Activated CD8-positive, alpha-beta memory T cell treated with anti-CD3 and anti-CD28 coated beads, Interleukin-2, amount 10 ng/mL, durations not matched to agents 7 days and 5 days (primary cell): Measurements from ENCODE around the gene HYOU1. TPM values are rescaled to one million over a fixed set of nuclear protein-coding genes. Genes with fewer than 3 reads are reported as not detected.

Source experiments
- ATAC-seq: fragments of 150-1000 bp; cut with Tn5 transposase; one replicate; pipeline ENCODE4 v1.10.0; 2021; ENCODE audit warnings: moderate library complexity
- CTCF ChIA-PET: fragments of 350-600 bp; sonication (Branson Sonifier 250); formaldehyde crosslinking; loops from one replicate; lab custom pipeline; 2021; ENCODE audit warnings: antibody characterized with exemption; lab: Charles Lee
- DNase-seq: peaks from one replicate; pipeline ENCODE4 v3.0.0-alpha.2; 2020
- H3K27ac Mint-ChIP-seq: one replicate; pipeline ENCODE4 v1.8.0; 2021; ENCODE audit warnings: mild to moderate bottlenecking, mixed read lengths
- H3K27me3 Mint-ChIP-seq: one replicate; pipeline ENCODE4 v1.8.0; 2021; ENCODE audit warnings: mixed read lengths
- H3K36me3 Mint-ChIP-seq: one replicate; pipeline ENCODE4 v1.8.0; 2021; ENCODE audit warnings: mild to moderate bottlenecking, mixed read lengths
- H3K4me1 Mint-ChIP-seq: one replicate; pipeline ENCODE4 v1.8.0; 2021; ENCODE audit warnings: mixed read lengths
- H3K4me3 Mint-ChIP-seq: one replicate; pipeline ENCODE4 v1.8.0; 2021; ENCODE audit warnings: mild to moderate bottlenecking, moderate library complexity, mixed read lengths
- H3K9me3 Mint-ChIP-seq: one replicate; pipeline ENCODE4 v1.8.0; 2022; ENCODE audit warnings: low read depth, mixed read lengths
- microRNA-seq: library from miRNA; unstranded; fragments of <30 nt; microRNA quantifications from one replicate; pipeline ENCODE4 v1.2.0, GENCODE V29; 2022
- total RNA-seq, 2 experiments: library from RNA; stranded (reverse); gene quantifications; one replicate each; pipeline ENCODE4 v1.2.3, GENCODE V29; 2021

Gene HYOU1
- total RNA-seq, 2 experiments from 2014 or later: 108 to 163 TPM

DNA sequence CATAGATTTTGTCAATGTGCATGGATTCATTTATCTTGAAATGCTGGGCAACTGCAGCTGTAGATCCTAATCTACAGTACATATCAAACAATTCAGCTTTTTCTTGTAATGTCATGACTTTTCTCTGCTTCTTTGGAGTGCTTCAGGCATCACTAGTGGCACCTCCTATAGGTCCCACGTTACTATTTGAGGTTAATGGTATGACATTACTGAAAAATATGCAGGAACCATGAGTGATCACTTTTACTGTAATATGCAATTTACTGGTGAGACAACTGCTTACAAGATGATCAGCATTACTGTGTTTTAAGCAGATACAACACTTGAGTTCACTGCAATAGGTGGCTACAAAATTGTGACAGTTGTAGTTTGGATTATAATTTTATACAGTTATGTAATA, 56.1 kb downstream of the HYOU1 start:
- peaks cover 37% of the 10 kb centered on the region for H3K36me3 Mint-ChIP-seq
- H3K27me3 Mint-ChIP-seq: no peaks in the 10 kb centered on the region
- H3K4me1 Mint-ChIP-seq: peaks cover 37% of the 10 kb centered on the region

DNA sequence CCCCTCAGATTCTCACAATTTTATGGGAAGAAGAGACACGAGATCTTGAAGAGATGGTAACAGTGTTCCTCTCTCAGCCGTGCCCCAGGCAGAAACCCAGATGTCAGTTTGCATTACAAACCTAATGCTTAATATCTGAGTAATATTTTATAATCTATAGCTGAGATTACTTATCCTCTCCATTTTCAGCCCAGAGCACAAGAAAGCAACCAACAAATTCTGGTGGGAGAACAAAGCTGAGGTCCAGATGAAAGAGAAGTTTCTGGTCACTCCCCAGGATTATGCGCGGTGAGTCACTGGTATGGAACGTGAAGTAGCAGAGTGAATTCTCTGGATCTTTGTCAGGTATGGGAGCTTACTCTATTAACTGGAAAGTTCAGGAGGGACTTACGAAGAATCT, 58.2 kb downstream of the HYOU1 start:
- CTCF ChIA-PET: interaction anchor here (1.3 to 4.6 kb wide), 4 partner anchors 10 to 309 kb away, joined by 3 to 33 read pairs (median 7); partner anchors contain the start of genes RPS25 and TRAPPC4
- no peak for DNase-seq
- no peak for ATAC-seq
- H3K27ac Mint-ChIP-seq: peak overlapping the region; percentile 97
- H3K9me3 Mint-ChIP-seq: no peaks in the 10 kb centered on the region
- H3K27me3 Mint-ChIP-seq: no peaks in the 10 kb centered on the region
- peaks cover 34% of the 10 kb centered on the region for H3K4me1 Mint-ChIP-seq
- peaks cover 35% of the 10 kb centered on the region for H3K36me3 Mint-ChIP-seq
- H3K4me3 Mint-ChIP-seq: peak overlapping the region; percentile 97

More for the DNA sequence above, 56.1 kb downstream of the HYOU1 start:
- CTCF ChIA-PET: interaction anchor here (1.1 kb wide), 1 partner anchor 323 kb away, joined by 3 read pairs; no protein-coding TSS in a partner anchor
- DNase-seq (no peak), ATAC-seq (no peak)
- H3K27ac Mint-ChIP-seq: peak overlapping the region; percentile 43
- H3K9me3 Mint-ChIP-seq: no peaks in the 10 kb centered on the region
- H3K4me3 Mint-ChIP-seq: no peak overlapping the region

DNA sequence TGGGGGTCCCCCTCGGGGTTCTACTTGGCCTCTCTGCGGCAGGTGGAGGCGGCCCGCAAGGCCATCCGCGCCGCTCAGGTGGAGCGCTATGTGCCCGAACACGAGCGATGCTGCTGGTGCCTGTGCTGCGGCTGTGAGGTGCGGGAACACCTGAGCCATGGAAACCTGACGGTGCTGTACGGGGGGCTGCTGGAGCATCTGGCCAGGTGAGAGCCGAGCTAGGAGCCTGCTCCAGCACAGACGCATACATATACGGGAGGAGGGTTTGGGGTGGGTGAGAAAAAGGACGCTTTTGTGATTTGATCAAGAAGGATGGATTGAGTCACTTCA, 58.7 kb downstream of the HYOU1 start:
- DNase-seq: no peak
- H3K4me1 Mint-ChIP-seq: peaks cover 33% of the 10 kb centered on the region
- CTCF ChIA-PET: interaction anchor here (1.1 to 4.6 kb wide), 10 partner anchors 9 to 340 kb away, joined by 3 to 33 read pairs (median 4); partner anchors contain the start of genes DDX6, RPS25, SLC37A4 and TRAPPC4
- peak; percentile 20 for ATAC-seq
- H3K36me3 Mint-ChIP-seq: peaks cover 36% of the 10 kb centered on the region
- H3K4me3 Mint-ChIP-seq: peak overlapping the region; percentile 97
- H3K27ac Mint-ChIP-seq: peak overlapping the region; percentile 97
- H3K9me3 Mint-ChIP-seq: no peaks in the 10 kb centered on the region
- no peaks in the 10 kb centered on the region for H3K27me3 Mint-ChIP-seq

DNA sequence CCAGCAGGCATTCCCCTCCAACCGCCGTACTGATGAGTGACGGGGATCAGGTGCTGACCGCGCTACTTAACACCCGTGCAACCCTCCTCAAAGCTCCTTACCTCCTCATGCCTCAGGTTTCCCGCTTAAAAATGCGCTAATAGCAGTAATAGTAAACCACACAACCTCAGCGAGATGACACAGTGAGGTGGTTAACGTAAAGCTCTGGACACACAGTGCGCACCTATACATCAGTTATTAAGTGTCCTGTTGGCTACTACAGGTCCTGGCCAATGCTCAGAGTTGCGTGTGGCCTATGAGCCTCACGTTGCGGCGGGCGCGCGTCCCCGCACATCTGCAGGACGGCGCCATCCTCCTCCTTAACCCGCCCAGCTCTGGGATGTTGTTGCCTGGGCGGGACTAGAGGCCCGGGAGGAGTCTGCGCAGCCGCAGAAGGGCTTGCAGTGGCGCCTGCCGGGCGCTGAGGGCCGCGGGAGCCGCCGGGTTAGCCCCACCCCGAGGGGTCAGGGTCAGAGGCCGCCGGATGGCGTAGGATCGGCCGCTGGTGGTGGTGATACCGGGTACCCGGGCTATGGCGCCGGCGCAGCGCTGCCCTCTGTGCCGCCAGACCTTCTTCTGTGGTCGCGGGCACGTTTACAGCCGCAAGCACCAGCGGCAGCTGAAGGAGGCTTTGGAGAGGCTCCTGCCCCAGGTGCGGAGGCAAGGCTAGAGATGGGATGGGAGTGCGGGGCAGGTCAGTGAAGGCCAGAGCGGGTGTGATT, 59.2 kb downstream of the HYOU1 start, which contains the start of gene CENATAC:
Gene CENATAC (plus strand): TSS at position 512 of the 761 bp plus-strand sequence. CDS start 60 bp downstream, at position 572.
- Mint-ChIP-seq H3K9me3 (no peaks in the 10 kb centered on the region), H3K27ac (peak within 1 kb of the TSS; percentile 97), H3K36me3 (peaks cover 32% of the 10 kb centered on the region), H3K4me1 (peaks cover 33% of the 10 kb centered on the region), H3K4me3 (peak within 1 kb of the TSS; percentile 97), H3K27me3 (no peaks in the 10 kb centered on the region)
- ATAC-seq: peak; percentile 97
- CTCF ChIA-PET: interaction anchor here (0.6 to 4.6 kb wide), 18 partner anchors 9 to 342 kb away, joined by 3 to 33 read pairs (median 4); partner anchors contain the start of genes BCL9L, CBL, DDX6 and DPAGT1
- peak; percentile 98 for DNase-seq

DNA sequence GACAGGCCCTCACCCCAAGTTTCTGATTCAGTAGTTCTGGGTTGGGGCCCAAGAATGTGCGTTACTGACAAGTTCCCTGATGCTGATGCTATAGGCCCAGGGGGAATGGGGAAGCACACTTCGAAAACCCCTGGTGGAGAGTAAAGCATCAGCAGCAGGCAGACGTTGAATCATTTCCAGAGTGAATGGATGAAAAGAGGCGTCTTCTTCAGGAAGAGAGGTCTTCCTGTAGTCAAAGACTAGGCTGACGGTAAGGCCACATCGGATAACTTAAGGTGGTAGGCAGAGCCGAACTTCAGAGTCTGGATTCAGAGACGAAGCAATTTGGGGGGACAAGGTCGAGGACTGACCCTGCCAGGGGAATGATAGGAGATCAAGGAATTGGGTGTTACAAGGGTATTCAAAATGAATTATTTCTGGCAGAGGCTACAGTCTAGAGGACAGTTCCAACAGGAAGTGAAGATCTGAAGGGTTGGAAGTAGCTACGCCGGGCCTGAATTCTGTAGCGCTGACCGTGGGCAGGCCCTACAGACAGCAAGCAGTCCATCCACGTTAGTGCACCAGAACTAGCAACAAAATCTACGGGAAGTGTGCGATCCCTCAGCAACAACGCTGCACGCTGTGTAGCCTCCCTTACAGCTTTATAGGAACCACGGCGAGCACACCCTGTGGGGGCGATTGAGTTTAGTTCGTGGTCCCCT, 59.9 kb downstream of the HYOU1 start:
- H3K4me3 Mint-ChIP-seq: peak overlapping the region; percentile 97
- ATAC-seq: peak; percentile 10
- H3K27ac Mint-ChIP-seq: peak overlapping the region; percentile 97
- H3K9me3 Mint-ChIP-seq: no peaks in the 10 kb centered on the region
- CTCF ChIA-PET: interaction anchor here (0.6 to 4.6 kb wide), 17 partner anchors 8 to 343 kb away, joined by 3 to 33 read pairs (median 4); partner anchors contain the start of genes BCL9L, CBL, DDX6 and DPAGT1
- peaks cover 31% of the 10 kb centered on the region for H3K36me3 Mint-ChIP-seq
- peak; percentile 58 for DNase-seq
- no peaks in the 10 kb centered on the region for H3K27me3 Mint-ChIP-seq
- H3K4me1 Mint-ChIP-seq: peaks cover 33% of the 10 kb centered on the region

Small RNAs within 50 kb of the gene (microRNA-seq; reads per million reads assigned to microRNA genes)
- gene MIR3656: not detected

Other genes starting within 250 kb of the HYOU1 start
- gene CXCR5, start 173.3 kb downstream of the HYOU1 start, total RNA-seq: under 1 TPM in 1 of 2 experiments, not detected in 1; 0.30 TPM
- 10 to 100 TPM; 33.9 to 44.0 TPM for gene BCL9L, start 131.3 kb downstream of the HYOU1 start, total RNA-seq
- gene UPK2, start 100.9 kb downstream of the HYOU1 start, total RNA-seq: not detected
- not detected for gene FOXR1, start 85.4 kb downstream of the HYOU1 start, total RNA-seq
- 10 to 100 TPM; 43.4 to 47.1 TPM for gene CENATAC, start 59.1 kb downstream of the HYOU1 start, total RNA-seq
- 1,000 to 10,000 TPM in 1 of 2 experiments, 100 to 1,000 TPM in 1; 945 to 1,070 TPM for gene RPS25, start 38.9 kb downstream of the HYOU1 start, total RNA-seq
- 10 to 100 TPM; 73.9 to 91.5 TPM for gene TRAPPC4, start 38.4 kb downstream of the HYOU1 start, total RNA-seq
- gene SLC37A4, start 26.3 kb downstream of the HYOU1 start, total RNA-seq: 10 to 100 TPM; 26.0 to 26.5 TPM
- 10 to 100 TPM; 30.1 to 31.2 TPM for gene VPS11, start 10.6 kb upstream of the HYOU1 start, total RNA-seq
- gene HMBS, start 27.7 kb upstream of the HYOU1 start, total RNA-seq: 10 to 100 TPM; 26.6 to 36.7 TPM
- 10 to 100 TPM; 65.1 to 77.1 TPM for gene DPAGT1, start 44.6 kb upstream of the HYOU1 start, total RNA-seq
- 10 to 100 TPM; 30.6 to 35.1 TPM for gene C2CD2L, start 50.1 kb upstream of the HYOU1 start, total RNA-seq
- gene HINFP, start 64.4 kb upstream of the HYOU1 start, total RNA-seq: 10 to 100 TPM; 40.4 to 43.0 TPM
- gene ABCG4, start 91.8 kb upstream of the HYOU1 start, total RNA-seq: not detected
- gene NLRX1, start 111.5 kb upstream of the HYOU1 start, total RNA-seq: 10 to 100 TPM; 21.2 to 22.2 TPM
- under 1 TPM; 0.19 to 0.35 TPM for gene NHERF4, start 128.3 kb upstream of the HYOU1 start, total RNA-seq
- gene CBL, start 149.1 kb upstream of the HYOU1 start, total RNA-seq: 10 to 100 TPM; 40.0 to 49.2 TPM